ENCODE measurements around the gene LZTFL1.

LZTFL1 gene

DNA sequence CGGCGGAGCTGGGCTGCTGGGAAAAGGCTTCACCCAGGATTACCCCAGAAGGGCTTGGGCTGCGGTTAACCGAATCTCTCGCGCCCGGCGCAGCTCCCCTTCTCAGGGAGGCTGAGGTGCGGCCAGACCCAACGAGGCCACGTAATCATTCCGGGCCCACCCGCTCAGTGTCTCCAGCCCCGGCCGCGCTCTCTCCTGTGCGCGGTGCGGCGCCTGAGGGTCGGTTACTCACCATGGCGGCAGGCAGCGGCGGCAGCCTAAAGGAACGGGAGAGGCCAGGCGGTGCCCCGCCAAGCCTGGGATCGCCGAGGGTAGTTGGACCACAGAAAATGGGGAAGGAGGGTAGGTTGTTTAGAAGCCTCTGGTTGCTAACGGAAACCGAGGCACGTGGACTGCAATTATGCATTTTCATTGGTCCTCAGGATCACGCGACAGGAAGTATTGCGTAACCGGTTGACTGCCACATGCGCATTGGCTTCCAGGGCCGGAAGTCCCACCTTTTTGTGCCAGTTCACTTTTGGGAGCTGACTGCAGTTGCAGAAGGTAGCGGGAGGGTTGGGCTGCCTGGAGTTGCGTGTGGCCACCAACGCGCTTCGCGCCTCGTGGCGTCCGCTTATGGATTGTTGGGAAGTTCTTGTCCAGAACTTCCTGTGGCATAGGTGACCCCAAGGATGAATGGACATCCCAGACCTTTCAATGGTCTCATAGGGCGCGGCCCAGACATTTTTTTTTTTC, at the start of gene LZTFL1:
Gene LZTFL1 (minus strand): TSS at position 363 of the 735 bp plus-strand sequence. CDS start 128 bp downstream, at position 235.
- FAIRE-seq: peak; percentile 62
- DNase-seq (ENCODE audit: low spot score): peak; percentile 86

DNA sequence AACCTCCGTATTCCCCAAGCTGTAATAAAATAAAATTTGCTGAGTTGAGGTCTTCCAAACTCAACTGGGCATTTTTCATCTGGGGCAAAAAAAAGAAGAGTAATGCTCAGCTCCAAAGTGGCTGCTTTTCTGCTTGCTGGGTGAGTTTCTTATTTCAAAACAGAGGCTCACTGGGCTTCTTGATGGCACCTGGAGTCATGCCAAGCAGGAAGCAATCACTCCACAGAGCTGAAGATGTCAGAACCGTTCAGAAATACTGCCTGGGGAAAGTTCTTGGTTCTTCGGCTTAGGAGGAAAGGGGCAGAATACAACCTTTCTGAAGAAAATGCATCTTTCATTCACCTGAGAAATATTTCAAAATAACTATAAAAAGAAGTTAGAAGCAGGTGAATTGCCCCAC, 48.5 kb upstream of the LZTFL1 start:
- no peak for FAIRE-seq

GRCh38 chr3:45889337-45889736, 47.4 kb upstream of the LZTFL1 start:
- DNase-seq (ENCODE audit: low spot score) (no peak), FAIRE-seq (no peak)

More for the DNA sequence above, 48.5 kb upstream of the LZTFL1 start:
- DNase-seq (ENCODE audit: low spot score): no peak

DNA sequence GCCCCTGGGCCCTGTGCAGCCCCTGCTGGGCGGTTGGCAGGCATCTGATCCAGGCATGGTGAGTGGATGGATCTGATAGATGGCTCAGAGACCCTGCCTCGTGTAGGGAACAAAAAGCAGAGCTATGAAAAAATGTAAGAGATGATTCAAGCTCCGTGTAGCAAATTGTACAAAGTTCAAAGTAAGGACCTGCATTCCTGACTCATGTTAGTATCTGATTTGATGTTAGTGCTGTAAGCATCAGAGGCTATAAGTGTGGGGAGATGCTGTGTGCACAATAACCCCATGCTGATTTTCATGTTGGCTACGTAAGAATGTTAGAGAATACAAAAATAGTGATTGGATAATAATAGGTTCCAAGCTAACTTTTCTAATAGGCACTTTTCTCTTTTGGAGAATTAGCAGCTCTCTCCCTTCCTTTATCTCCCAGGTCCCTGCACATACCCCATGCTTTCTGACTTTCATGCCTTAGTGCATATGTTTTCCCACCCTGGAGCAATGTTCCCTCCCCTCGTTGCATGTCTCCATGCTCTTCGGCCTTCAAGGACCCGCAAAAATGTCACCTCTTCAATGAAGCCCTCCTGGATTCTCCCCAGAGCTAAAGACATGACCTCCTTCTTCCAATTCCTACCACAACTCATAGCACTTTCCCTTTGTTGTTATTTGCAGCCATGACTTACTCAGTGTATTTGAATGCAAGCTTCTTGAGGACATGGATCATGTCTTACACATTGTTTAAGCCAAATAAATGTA, 46.0 kb upstream of the LZTFL1 start:
- FAIRE-seq (no peak), DNase-seq (ENCODE audit: low spot score) (no peak)

- DNase-seq (ENCODE audit: low spot score) (no peak), FAIRE-seq (no peak)
Observed at GRCh38 chr3:45887285-45887684, 45.4 kb upstream of the LZTFL1 start.

DNA sequence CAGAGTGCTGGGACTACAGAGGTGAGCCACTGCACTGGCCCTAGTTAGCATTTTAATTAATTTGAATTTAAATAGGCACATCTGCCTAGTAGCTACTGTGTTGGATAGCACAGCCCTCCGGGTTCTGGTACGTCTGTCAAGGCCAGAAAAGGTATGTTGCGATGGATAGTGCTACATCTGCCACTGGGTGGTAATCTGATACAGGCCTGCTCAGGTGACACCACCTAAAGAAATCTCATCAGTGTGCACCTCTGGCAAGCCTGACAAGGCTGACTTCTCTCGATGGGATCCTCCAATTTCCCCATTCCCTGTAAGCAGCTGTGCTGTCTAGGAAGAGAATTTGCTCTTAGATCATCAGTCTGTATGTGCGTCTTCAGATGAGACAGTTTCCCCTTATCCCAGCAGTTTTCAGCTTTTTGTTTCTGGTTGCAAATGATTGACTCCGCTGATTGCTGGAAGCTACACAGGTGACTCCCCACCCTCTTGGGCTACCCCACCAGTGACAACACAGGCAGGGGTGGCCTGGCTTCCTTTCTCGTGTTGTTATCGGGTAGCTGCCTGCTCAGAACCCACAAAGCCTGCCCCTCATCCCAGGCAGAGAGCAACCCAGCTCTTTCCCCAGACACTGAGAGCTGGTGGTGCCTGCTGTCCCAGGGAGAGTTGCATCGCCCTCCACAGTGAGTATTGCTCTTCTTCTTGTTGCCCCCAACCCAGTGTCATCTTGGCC, 44.2 kb upstream of the LZTFL1 start, which contains the start of gene CCR9:
Gene CCR9 (plus strand): TSS at position 565 of the 727 bp plus-strand sequence. CDS start 8,391 bp downstream, outside the sequence.
- FAIRE-seq (no peak), DNase-seq (ENCODE audit: low spot score) (no peak)

DNA sequence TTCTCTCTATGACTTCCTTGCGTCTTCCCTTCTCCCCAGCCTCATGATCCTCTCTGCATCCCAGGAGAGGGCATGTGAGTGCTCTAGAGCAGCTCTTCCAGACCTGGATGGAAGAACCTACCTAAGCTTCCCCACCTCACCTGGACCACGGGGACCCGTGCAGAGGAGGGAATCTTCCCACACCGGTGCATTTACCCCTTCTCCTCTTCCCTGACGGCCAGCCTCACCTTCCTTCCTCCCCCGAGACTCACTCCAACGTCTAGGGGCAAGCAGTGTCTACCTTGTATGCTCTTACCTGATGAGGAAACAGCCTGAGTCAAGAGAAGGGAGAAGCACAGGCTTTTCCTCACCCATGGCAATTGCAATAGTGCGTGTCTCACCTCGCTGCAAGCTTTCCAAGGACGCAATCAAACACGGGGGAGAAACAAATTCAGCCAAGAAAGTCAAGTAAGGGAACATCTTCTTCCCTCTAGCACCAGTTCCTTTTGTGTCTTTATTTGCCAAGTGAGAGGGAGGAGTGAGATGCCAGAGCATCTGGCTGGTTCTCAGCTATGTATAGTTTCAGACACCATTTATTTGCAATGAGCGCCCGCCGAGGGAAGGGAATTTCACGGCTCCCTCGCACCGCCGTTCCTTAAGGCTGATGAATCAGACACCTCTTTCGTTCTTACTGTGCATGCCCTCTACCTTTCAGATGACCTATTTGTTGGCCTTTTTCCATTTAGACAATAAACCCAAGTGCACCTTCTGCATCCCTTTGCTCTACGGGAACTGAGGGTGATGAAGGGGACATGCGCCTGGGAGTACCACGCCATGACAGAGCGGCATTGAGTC, 42.7 kb upstream of the LZTFL1 start:
- FAIRE-seq (no peak), DNase-seq (ENCODE audit: low spot score) (no peak)

GRCh38 chr3:45881078-45882022, 39.4 kb upstream of the LZTFL1 start:
- no peak for DNase-seq (ENCODE audit: low spot score)
- FAIRE-seq: no peak

DNA sequence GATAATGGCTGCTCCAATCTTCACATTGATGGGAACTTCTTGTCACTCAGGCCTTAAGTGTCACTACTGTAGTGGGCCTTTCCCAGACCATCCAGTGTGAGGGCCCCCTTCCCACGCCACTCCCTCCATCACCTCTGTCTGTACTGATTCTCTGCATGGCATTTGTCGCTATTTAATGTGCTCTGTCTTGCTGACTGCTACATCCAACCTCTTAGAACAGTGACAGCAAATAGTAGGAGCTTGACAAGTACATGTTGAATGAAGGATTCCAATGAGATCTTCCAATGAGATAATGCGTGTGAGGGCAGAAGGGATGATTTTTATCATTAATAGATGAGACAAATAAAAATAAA, 38.8 kb upstream of the LZTFL1 start:
- DNase-seq (ENCODE audit: low spot score): no peak
- FAIRE-seq: no peak

GRCh38 chr3:45878124-45878523, 36.2 kb upstream of the LZTFL1 start:
- FAIRE-seq (no peak), DNase-seq (ENCODE audit: low spot score) (no peak)

DNA sequence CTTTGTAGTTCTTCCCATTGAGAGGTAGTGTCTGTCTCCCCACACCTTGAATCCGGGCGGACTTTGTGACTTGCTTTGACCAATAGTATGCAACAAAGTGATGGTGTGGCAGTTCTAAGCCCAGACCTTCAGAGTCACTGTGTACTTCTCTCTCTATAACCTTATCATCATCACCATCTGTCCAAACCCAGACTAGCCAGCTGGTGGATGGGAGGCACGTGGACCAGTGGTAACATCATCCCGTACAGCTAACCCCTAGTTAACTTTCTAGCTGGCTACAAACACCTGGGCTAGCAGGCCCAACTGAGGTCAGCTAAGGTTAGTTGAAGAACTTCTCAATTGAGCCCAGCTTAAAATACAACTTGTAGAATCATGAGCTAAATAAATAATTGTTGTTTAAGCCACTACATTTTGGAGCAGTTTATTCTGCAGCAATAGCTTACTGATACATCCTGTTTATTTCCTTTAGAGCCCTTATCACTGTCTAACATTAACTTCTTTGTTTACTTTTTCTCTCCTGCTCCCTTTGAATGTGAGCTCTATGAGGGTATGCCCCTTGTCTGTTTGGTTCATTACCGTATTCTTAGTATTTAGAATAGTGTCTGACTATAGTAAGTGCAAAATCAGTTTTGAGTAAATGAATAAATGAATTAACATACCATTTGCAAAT, 32.9 kb upstream of the LZTFL1 start:
- DNase-seq (ENCODE audit: low spot score) (no peak), FAIRE-seq (no peak)

- FAIRE-seq: no peak
- DNase-seq (ENCODE audit: low spot score): no peak
Observed at GRCh38 chr3:45873638-45874037, 31.7 kb upstream of the LZTFL1 start.

DNA sequence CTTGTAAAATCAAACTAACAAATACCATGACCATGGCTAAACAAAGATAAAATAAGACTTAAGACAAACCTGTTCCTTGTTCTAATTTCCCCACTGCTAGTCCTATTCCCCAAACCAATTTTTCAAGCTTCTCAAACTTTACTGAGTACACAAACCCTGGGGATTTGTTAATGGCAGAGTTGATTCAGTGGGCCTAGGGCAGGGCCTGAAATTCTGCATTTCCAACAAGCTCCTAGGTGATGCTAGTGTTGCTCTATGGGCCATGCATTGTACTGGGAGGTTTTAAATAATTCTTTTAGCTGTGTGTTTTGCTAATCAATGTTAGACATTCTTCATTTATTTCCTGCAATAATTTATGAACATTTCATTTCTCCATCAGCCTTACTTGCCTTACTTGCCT, 31.1 kb upstream of the LZTFL1 start:
- FAIRE-seq: no peak

DNA sequence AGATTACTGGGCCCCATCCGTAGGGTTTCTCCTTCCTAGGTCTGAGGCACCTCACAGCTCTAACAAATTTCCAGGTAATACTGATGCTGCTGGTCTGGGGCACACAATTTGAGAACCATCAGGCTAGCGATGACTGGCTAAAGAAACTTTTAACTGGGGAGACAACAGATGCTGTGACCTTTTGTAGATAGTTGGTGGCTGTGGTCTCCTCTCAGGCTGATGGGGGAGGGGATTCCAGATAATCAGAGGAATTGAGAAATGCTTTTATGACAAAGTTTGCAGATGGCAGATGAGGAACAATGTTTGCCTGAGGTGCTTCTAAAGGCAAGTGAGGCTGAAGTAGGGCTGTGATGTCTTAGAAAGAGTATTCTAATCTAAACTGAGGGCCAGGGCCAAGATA, 30.6 kb upstream of the LZTFL1 start:
- FAIRE-seq (no peak), DNase-seq (ENCODE audit: low spot score) (no peak)

More for the DNA sequence above, 31.1 kb upstream of the LZTFL1 start:
- DNase-seq (ENCODE audit: low spot score): no peak

DNA sequence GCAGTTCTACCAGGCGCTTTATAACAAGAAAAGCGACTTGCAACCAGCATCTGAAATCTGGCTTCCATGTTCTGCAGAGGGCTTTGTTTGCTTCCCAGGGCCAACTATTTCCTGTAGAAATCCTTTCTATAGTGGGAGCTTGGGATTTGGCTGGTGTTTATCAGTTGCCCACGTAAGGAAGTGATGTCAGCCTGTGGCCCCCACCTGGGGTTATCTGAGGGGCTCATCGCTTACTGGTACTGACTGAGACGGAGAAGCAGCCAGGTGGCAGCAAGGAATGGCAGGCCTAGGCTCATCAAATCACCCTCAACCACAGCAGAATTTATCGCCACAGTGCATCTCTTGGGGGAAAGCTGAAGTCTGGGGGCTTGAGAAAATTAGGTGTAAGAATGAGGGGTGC, 29.9 kb upstream of the LZTFL1 start:
- DNase-seq (ENCODE audit: low spot score): no peak
- no peak for FAIRE-seq

DNA sequence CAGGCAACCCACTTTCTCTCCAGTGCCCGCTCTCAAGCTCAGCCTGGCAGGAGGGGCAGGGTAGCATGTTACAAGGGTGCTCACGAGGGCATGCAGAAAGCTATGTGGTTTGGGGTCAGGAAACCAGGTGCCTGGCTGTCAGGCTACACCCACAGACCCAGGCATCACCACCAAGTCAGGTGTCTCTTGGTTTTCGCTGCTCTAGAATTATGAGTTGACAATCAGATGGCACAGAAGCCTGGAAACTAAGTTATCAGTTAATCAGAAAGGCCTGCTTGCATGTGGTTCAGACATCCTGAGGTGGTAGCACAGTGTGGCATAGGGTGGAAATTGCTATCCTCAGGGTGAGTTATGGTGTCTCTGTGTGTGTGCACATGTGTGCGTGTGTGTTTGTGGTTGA, 28.2 kb upstream of the LZTFL1 start:
- FAIRE-seq: no peak
- no peak for DNase-seq (ENCODE audit: low spot score)

- DNase-seq (ENCODE audit: low spot score) (no peak), FAIRE-seq (no peak)
Observed at GRCh38 chr3:45869638-45870037, 27.7 kb upstream of the LZTFL1 start.

DNA sequence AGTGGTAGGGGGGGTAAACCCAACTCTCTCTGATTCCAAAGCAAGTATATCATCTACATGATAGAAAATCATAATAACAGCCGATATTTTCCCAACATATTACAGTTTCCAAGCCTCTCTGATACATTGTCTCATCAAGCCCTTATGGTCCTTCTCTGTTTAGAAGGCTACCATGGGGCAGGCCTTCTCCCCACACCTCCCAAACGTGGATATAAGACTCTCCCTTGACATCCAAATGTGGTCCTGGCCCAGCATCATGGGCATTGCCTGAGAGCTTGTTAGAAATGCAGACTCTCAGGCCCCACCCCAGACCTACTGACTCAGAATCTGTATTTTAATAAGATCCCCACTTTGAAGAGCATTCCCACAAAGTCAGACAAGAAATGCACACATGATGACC, 26.7 kb upstream of the LZTFL1 start:
- DNase-seq (ENCODE audit: low spot score) (no peak), FAIRE-seq (no peak)

- DNase-seq (ENCODE audit: low spot score) (no peak), FAIRE-seq (no peak)
Observed at GRCh38 chr3:45868213-45868612, 26.3 kb upstream of the LZTFL1 start.

GRCh38 chr3:45865563-45865962, 23.6 kb upstream of the LZTFL1 start:
- FAIRE-seq (no peak), DNase-seq (ENCODE audit: low spot score) (no peak)
